SK-N-SH treated with all-trans-retinoic acid at 6 μM for 48 hours (cell line): ENCODE measurements around the gene SPATA20.

Source experiments
- ISL1 ChIP-seq: fragments of 250-450 bp; sonication (Bioruptor Pico); IDR thresholded peaks from 2 replicates; pipeline ENCODE4 v2.1.2; 2022; ENCODE audit warnings: mild to moderate bottlenecking, moderate library complexity
- OSR1 ChIP-seq: fragments of 250-450 bp; sonication (Bioruptor Pico); IDR thresholded peaks from 2 replicates; pipeline ENCODE4 v1.8.0; 2022; ENCODE audit warnings: moderate library complexity, mild to moderate bottlenecking, inconsistent platforms
- POU6F1 ChIP-seq: fragments of 250-450 bp; sonication (Bioruptor Pico); IDR thresholded peaks from 2 replicates; pipeline ENCODE4 v1.8.0; 2021; ENCODE audit warnings: low read depth, mild to moderate bottlenecking, moderate library complexity, borderline replicate concordance
- PPARA ChIP-seq: fragments of 250-450 bp; sonication (Bioruptor Pico); IDR thresholded peaks from 2 replicates; pipeline ENCODE4 v1.5.0; 2020; ENCODE audit warnings: mild to moderate bottlenecking, borderline replicate concordance
- SNAI2 ChIP-seq: fragments of 250-450 bp; sonication (Bioruptor Pico); IDR thresholded peaks from 2 replicates; pipeline ENCODE4 v1.5.0; 2020; ENCODE audit warnings: mild to moderate bottlenecking, moderate library complexity
- ZC3H10 ChIP-seq: fragments of 250-450 bp; sonication (Bioruptor Pico); IDR thresholded peaks from 2 replicates; pipeline ENCODE4 v1.5.1; 2021; ENCODE audit warnings: mild to moderate bottlenecking, moderate library complexity
- ZFP30 ChIP-seq: fragments of 450-650 bp; formaldehyde crosslinking; IDR thresholded peaks from 2 replicates; pipeline ENCODE4 v1.5.0; 2022; ENCODE audit warnings: mild to moderate bottlenecking, moderate library complexity
- ZNF70 ChIP-seq: fragments of 450-650 bp; formaldehyde crosslinking; IDR thresholded peaks from 2 replicates; pipeline ENCODE4 v1.5.0; 2020; ENCODE audit warnings: mild to moderate bottlenecking, moderate library complexity
- ZNF8 ChIP-seq: fragments of 450-650 bp; formaldehyde crosslinking; IDR thresholded peaks from 2 replicates; pipeline ENCODE4 v1.5.0; 2020; ENCODE audit warnings: mild to moderate bottlenecking, moderate library complexity
- TF ChIP-seq, protein P1 (sequence below): fragments of 250-450 bp; sonication (Bioruptor Pico); IDR thresholded peaks from 2 replicates; pipeline ENCODE4 v1.8.0; 2020; ENCODE audit warnings: mild to moderate bottlenecking, moderate library complexity, borderline replicate concordance
- TF ChIP-seq, protein P2 (sequence below): fragments of 250-450 bp; sonication (Bioruptor Pico); IDR thresholded peaks from 2 replicates; pipeline ENCODE4 v1.5.0; 2020; ENCODE audit warnings: mild to moderate bottlenecking, moderate library complexity
- TF ChIP-seq, protein P3 (sequence below): fragments of 250-450 bp; sonication (Bioruptor Pico); IDR thresholded peaks from 2 replicates; pipeline ENCODE4 v1.5.1; 2020; ENCODE audit warnings: low read depth, mild to moderate bottlenecking, moderate library complexity

DNA sequence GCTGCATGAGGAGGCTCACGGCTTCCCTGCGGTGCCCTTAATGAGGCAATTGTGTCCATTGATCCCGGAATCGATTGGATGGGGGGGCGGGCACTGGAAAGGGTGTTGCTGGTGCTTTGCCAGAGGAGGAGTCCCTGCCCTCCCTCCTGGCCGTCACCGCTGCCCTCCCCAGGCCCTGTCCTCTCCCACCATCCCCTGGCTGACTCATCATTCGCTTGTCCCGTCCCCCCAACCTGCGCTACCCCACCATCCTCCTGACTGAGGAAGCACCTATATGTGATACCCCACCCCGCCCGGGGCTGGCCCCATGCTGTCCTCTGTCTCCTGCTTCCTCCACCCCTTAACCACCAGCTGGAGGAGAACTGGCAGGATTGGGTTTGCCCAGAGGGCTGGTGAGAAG, 34.3 kb downstream of the SPATA20 start:
- TF ChIP-seq ZNF8 (CRISPR knock-in tag): no peak
- no peak for TF ChIP-seq ZC3H10 (CRISPR knock-in tag)
- no peak for TF ChIP-seq ZNF70
- no peak for TF ChIP-seq SNAI2 (CRISPR knock-in tag)
- TF ChIP-seq, protein P1, sequence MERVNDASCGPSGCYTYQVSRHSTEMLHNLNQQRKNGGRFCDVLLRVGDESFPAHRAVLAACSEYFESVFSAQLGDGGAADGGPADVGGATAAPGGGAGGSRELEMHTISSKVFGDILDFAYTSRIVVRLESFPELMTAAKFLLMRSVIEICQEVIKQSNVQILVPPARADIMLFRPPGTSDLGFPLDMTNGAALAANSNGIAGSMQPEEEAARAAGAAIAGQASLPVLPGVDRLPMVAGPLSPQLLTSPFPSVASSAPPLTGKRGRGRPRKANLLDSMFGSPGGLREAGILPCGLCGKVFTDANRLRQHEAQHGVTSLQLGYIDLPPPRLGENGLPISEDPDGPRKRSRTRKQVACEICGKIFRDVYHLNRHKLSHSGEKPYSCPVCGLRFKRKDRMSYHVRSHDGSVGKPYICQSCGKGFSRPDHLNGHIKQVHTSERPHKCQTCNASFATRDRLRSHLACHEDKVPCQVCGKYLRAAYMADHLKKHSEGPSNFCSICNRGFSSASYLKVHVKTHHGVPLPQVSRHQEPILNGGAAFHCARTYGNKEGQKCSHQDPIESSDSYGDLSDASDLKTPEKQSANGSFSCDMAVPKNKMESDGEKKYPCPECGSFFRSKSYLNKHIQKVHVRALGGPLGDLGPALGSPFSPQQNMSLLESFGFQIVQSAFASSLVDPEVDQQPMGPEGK (CRISPR knock-in tag): no peak
- TF ChIP-seq ISL1 (CRISPR knock-in tag): no peak
- TF ChIP-seq, protein P2, sequence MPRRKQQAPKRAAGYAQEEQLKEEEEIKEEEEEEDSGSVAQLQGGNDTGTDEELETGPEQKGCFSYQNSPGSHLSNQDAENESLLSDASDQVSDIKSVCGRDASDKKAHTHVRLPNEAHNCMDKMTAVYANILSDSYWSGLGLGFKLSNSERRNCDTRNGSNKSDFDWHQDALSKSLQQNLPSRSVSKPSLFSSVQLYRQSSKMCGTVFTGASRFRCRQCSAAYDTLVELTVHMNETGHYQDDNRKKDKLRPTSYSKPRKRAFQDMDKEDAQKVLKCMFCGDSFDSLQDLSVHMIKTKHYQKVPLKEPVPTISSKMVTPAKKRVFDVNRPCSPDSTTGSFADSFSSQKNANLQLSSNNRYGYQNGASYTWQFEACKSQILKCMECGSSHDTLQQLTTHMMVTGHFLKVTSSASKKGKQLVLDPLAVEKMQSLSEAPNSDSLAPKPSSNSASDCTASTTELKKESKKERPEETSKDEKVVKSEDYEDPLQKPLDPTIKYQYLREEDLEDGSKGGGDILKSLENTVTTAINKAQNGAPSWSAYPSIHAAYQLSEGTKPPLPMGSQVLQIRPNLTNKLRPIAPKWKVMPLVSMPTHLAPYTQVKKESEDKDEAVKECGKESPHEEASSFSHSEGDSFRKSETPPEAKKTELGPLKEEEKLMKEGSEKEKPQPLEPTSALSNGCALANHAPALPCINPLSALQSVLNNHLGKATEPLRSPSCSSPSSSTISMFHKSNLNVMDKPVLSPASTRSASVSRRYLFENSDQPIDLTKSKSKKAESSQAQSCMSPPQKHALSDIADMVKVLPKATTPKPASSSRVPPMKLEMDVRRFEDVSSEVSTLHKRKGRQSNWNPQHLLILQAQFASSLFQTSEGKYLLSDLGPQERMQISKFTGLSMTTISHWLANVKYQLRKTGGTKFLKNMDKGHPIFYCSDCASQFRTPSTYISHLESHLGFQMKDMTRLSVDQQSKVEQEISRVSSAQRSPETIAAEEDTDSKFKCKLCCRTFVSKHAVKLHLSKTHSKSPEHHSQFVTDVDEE (CRISPR knock-in tag): no peak
- no peak for TF ChIP-seq ZFP30 (CRISPR knock-in tag)
- TF ChIP-seq POU6F1 (CRISPR knock-in tag): no peak
- TF ChIP-seq, protein P3, sequence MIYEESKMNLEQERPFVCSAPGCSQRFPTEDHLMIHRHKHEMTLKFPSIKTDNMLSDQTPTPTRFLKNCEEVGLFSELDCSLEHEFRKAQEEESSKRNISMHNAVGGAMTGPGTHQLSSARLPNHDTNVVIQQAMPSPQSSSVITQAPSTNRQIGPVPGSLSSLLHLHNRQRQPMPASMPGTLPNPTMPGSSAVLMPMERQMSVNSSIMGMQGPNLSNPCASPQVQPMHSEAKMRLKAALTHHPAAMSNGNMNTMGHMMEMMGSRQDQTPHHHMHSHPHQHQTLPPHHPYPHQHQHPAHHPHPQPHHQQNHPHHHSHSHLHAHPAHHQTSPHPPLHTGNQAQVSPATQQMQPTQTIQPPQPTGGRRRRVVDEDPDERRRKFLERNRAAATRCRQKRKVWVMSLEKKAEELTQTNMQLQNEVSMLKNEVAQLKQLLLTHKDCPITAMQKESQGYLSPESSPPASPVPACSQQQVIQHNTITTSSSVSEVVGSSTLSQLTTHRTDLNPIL (CRISPR knock-in tag): no peak
- no peak for TF ChIP-seq OSR1 (CRISPR knock-in tag)
- no peak for TF ChIP-seq PPARA
